Coronary artery (tissue), 2 donors: ENCODE results near the gene WDFY4.

ENCODE experiments used
- DNase-seq: peaks from one replicate; pipeline ENCODE4 v3.0.0-alpha.2; 2017; ENCODE audit warnings: low spot score
- H3K27ac ChIP-seq, 2 donors: fragments of 200-600 bp; sonication (generic); one replicate each; pipeline ENCODE4 v1.5.1; 2016 to 2019
- H3K4me3 ChIP-seq: fragments of 200-600 bp; sonication (generic); 2 replicates; pipeline ENCODE4 v1.5.1; 2016; ENCODE audit warnings: mild to moderate bottlenecking, moderate library complexity
- CTCF ChIP-seq: fragments of 200-600 bp; sonication (generic); IDR thresholded peaks from one replicate; pipeline ENCODE4 v1.5.1; 2019; ENCODE audit warnings: antibody characterized with exemption

The WDFY4 gene

GRCh38 chr10:48813291-48813690 is 128.6 kb downstream of the WDFY4 start:
- no peak for TF ChIP-seq CTCF
- H3K4me3 ChIP-seq = no peak overlapping the region
- H3K27ac ChIP-seq = no peak overlapping the region
- no peak for DNase-seq

GRCh38 chr10:48813825-48814224 is 129.2 kb downstream of the WDFY4 start:
- TF ChIP-seq CTCF = no peak
- no peak overlapping the region for H3K27ac ChIP-seq
- no peak for DNase-seq
- no peak overlapping the region for H3K4me3 ChIP-seq

GRCh38 chr10:48814933-48815332 is 130.3 kb downstream of the WDFY4 start:
- no peak for DNase-seq
- H3K4me3 ChIP-seq = no peak overlapping the region
- no peak for TF ChIP-seq CTCF
- H3K27ac ChIP-seq = no peak overlapping the region

- H3K4me3 ChIP-seq = no peak overlapping the region
- no peak for TF ChIP-seq CTCF
- DNase-seq = peak; percentile 28
- no peak overlapping the region for H3K27ac ChIP-seq
Observed at GRCh38 chr10:48817141-48817540, 132.5 kb downstream of the WDFY4 start.

- no peak for TF ChIP-seq CTCF
- no peak overlapping the region for H3K4me3 ChIP-seq
- no peak for DNase-seq
- H3K27ac ChIP-seq = no peak overlapping the region
Observed at GRCh38 chr10:48818081-48818480, 133.4 kb downstream of the WDFY4 start.

GRCh38 chr10:48818861-48819520 is 134.3 kb downstream of the WDFY4 start:
- DNase-seq = peak; percentile 63
- TF ChIP-seq CTCF = no peak
- no peak overlapping the region for H3K27ac ChIP-seq
- H3K4me3 ChIP-seq = no peak overlapping the region

- no peak for DNase-seq
- TF ChIP-seq CTCF = no peak
- Histone ChIP-seq H3K4me3 (no peak overlapping the region), H3K27ac (no peak overlapping the region)
Observed at GRCh38 chr10:48819783-48820182, 135.1 kb downstream of the WDFY4 start.
